Measurements from ENCODE around the gene PATZ1. TPM values are rescaled to one million over a fixed set of nuclear protein-coding genes. Genes with fewer than 3 reads are reported as not detected.

Gene PATZ1
- total RNA-seq, 1 donor from 2014 or later: 105 TPM

- H3K27ac Mint-ChIP-seq (ENCODE audit: unreplicated experiment): no peak overlapping the region
- no peak for TF ChIP-seq CTCF (conservative IDR thresholded peaks at IDR 0.05)
- H3K4me3 Mint-ChIP-seq: no peak overlapping the region
- DNase-seq (ENCODE audit: low read depth, low spot score): no peak
- H3K27me3 Mint-ChIP-seq (ENCODE audit: low read depth): peaks cover 12% of the 10 kb centered on the region
- no peaks in the 10 kb centered on the region for H3K9me3 Mint-ChIP-seq
- no peaks in the 10 kb centered on the region for H3K36me3 Mint-ChIP-seq (ENCODE audit: low read depth)
- peaks cover 14% of the 10 kb centered on the region for H3K4me1 Mint-ChIP-seq
Observed at GRCh38 chr22:31295360-31295759, 50.8 kb downstream of the PATZ1 start.

- Mint-ChIP-seq H3K36me3 (ENCODE audit: low read depth) (no peaks in the 10 kb centered on the region), H3K9me3 (no peaks in the 10 kb centered on the region), H3K27ac (ENCODE audit: unreplicated experiment) (no peak within 1 kb of the TSS), H3K27me3 (ENCODE audit: low read depth) (peaks cover 17% of the 10 kb centered on the region), H3K4me3 (peak within 1 kb of the TSS; percentile 86), H3K4me1 (peaks cover 15% of the 10 kb centered on the region)
- peak; percentile 66 for TF ChIP-seq CTCF (conservative IDR thresholded peaks at IDR 0.05)
- DNase-seq (ENCODE audit: low read depth, low spot score): peak; percentile 76
Observed at GRCh38 chr22:31292236-31292989, 53.7 kb downstream of the PATZ1 start, which contains the start of gene PIK3IP1. Gene PIK3IP1 (minus strand): TSS chr22:31292488. CDS start chr22:31292344, 144 bp downstream.

- no peaks in the 10 kb centered on the region for H3K9me3 Mint-ChIP-seq
- DNase-seq (ENCODE audit: low read depth, low spot score): no peak
- H3K4me1 Mint-ChIP-seq: peaks cover 15% of the 10 kb centered on the region
- peak overlapping the region; percentile 86 for H3K4me3 Mint-ChIP-seq
- TF ChIP-seq CTCF (conservative IDR thresholded peaks at IDR 0.05): no peak
- H3K27ac Mint-ChIP-seq (ENCODE audit: unreplicated experiment): no peak overlapping the region
- H3K36me3 Mint-ChIP-seq (ENCODE audit: low read depth): no peaks in the 10 kb centered on the region
- H3K27me3 Mint-ChIP-seq (ENCODE audit: low read depth): peaks cover 17% of the 10 kb centered on the region
Observed at GRCh38 chr22:31291481-31292235, 54.5 kb downstream of the PATZ1 start.

GRCh38 chr22:31290494-31291471, 55.4 kb downstream of the PATZ1 start:
- TF ChIP-seq CTCF (conservative IDR thresholded peaks at IDR 0.05): no peak
- peak; percentile 81 for DNase-seq (ENCODE audit: low read depth, low spot score)
- H3K27ac Mint-ChIP-seq (ENCODE audit: unreplicated experiment): peak overlapping the region; percentile 81
- no peaks in the 10 kb centered on the region for H3K36me3 Mint-ChIP-seq (ENCODE audit: low read depth)
- H3K4me3 Mint-ChIP-seq: peak overlapping the region; percentile 84
- H3K9me3 Mint-ChIP-seq: no peaks in the 10 kb centered on the region
- peaks cover 17% of the 10 kb centered on the region for H3K27me3 Mint-ChIP-seq (ENCODE audit: low read depth)
- peaks cover 15% of the 10 kb centered on the region for H3K4me1 Mint-ChIP-seq

GRCh38 chr22:31289344-31289743, 56.8 kb downstream of the PATZ1 start:
- Mint-ChIP-seq H3K4me3 (no peak overlapping the region), H3K27me3 (ENCODE audit: low read depth) (peaks cover 17% of the 10 kb centered on the region), H3K27ac (ENCODE audit: unreplicated experiment) (no peak overlapping the region), H3K9me3 (no peaks in the 10 kb centered on the region), H3K36me3 (ENCODE audit: low read depth) (no peaks in the 10 kb centered on the region), H3K4me1 (peaks cover 28% of the 10 kb centered on the region)
- TF ChIP-seq CTCF (conservative IDR thresholded peaks at IDR 0.05): no peak
- no peak for DNase-seq (ENCODE audit: low read depth, low spot score)
